GM12892 (cell line): Measurements from ENCODE around the gene TMIE.

ENCODE experiments used
- POLR2A ChIP-seq: IDR thresholded peaks from 2 replicates; pipeline ENCODE4 v1.6.1; 2011; ENCODE audit warnings: low read depth, low read length, control low read depth
- POLR2AphosphoS5 ChIP-seq: IDR thresholded peaks from 2 replicates; pipeline ENCODE4 v1.6.1; 2011; ENCODE audit warnings: low read depth, low read length, control low read depth
- TAF1 ChIP-seq: IDR thresholded peaks from 2 replicates; pipeline ENCODE4 v1.6.1; 2011; ENCODE audit warnings: low read depth, mild to moderate bottlenecking, control low read depth, low read length, borderline replicate concordance

GRCh38 chr3:46710229-46710628 lies 9.0 kb downstream of the TMIE start:
- TF ChIP-seq POLR2AphosphoS5 (no peak), TAF1 (no peak), POLR2A (no peak)
